Inflammatory macrophage treated with lipopolysaccharide for 4 hours (primary cell): ENCODE data around the gene MPDU1.
A peak's percentile ranks its signal among the peaks of the same experiment; 100 is the strongest.
"Not testable (repeated sequence)": the region's sequence is repeated elsewhere in the genome, so short reads cannot be mapped to it uniquely, and the experiment has no call there.

Experiments used
- DNase-seq: peaks from one replicate; pipeline ENCODE4 v3.0.0-alpha.2; 2020

MPDU1 gene

DNA sequence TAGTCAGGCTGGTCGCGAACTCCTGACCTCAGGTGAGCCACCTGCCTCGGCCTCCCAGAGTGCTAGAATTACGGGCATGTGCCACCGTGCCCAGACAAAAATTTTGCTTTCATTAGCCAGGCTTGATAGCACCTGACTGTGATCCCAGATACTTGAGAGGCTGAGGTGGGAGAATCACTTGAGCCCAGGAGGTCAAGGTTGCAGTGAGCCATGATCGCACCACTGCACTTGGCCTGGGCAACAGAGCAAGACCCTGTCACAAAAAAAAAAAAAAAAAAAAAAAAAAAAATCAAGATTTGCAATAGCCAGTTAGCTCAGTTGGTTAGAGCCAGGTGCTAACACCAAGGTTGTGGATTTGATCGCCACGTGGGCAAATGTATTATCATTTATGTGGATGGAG, 37.2 kb downstream of the MPDU1 start:
- no peak for DNase-seq

- no peak for DNase-seq
These were observed 40.0 kb downstream of the MPDU1 start for GRCh38 chr17:7623661-7624060.

DNA sequence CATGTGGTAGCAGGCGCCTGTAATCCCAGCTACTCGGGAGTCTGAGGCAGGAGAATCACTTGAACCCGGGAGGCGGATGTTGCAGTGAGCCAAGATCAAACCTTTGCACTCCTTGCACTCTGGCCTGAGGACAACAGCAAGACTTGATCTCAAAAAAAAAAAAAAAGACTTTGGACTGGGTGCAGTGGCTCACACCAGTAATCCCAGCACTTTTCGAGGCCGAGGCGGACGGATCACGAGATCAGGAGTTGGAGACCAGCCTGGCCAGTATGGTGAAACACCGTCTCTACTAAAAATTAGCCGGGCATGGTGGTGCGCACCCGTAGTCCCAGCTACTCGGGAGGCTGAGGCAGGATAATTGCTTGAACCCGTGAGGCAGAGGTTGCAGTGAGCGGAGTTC, 42.1 kb downstream of the MPDU1 start:
- not testable (repeated sequence) for DNase-seq

- DNase-seq = peak; percentile 88
These were observed 42.7 kb downstream of the MPDU1 start for GRCh38 chr17:7626307-7626706.

GRCh38 chr17:7626956-7627249, 43.3 kb downstream of the MPDU1 start:
- DNase-seq = no peak

GRCh38 chr17:7627250-7628121, 43.8 kb downstream of the MPDU1 start, which contains the start of gene SAT2:
TSS of gene SAT2 (minus strand) at chr17:7627821. CDS start at chr17:7627635, 186 bp downstream.
- peak; percentile 91 for DNase-seq

GRCh38 chr17:7629939-7630571, 46.4 kb downstream of the MPDU1 start, which contains the start of gene SHBG:
TSS of gene SHBG (plus strand) at chr17:7630135. CDS start at chr17:7630173, 38 bp downstream.
- no peak for DNase-seq

DNA sequence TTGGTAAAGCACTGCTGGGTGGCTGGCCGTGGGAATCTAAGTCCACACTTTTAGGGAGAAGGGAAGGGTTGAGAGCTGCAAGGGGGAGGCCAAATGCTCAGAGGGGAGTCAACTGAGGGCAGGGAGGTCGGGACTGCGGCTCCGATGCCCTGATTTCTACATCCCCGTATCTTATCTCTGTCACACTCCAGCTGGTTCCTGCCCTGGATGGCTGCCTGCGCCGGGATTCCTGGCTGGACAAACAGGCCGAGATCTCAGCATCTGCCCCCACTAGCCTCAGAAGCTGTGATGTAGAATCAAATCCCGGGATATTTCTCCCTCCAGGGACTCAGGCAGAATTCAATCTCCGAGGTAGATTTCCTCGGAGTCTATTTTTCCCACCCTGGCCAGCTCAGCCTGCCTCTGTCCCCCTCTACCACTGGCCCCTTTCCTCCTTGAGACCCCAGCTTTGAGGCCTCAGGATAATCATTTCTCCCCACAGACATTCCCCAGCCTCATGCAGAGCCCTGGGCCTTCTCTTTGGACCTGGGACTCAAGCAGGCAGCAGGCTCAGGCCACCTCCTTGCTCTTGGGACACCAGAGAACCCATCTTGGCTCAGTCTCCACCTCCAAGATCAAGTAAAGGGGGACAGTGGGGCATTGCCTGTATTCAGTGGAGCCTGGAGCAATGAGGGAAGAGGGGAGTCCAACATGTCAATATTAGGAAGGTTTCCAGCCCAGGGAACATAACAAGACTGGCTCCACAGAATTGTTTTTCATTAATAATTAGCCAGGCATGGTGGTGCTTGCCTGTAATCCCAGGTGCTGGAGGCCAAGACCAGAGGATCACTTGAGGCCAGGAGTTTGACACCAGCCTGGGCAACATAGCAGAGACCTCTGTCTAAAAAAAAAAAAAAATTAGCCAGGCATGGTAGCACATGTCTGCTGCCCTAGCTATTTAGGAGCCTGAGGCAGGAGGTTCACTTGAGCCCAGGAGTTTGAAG, 48.0 kb downstream of the MPDU1 start:
- DNase-seq = no peak

- DNase-seq = peak; percentile 71
These were observed 48.8 kb downstream of the MPDU1 start for GRCh38 chr17:7632492-7632894.

GRCh38 chr17:7633093-7633492, 49.4 kb downstream of the MPDU1 start:
- no peak for DNase-seq

GRCh38 chr17:7634384-7634783, 50.7 kb downstream of the MPDU1 start:
- peak; percentile 49 for DNase-seq

- DNase-seq = no peak
These were observed 52.5 kb downstream of the MPDU1 start for GRCh38 chr17:7636163-7636562.
